Activated CD4-positive, alpha-beta T cell treated with anti-CD3 and anti-CD28 coated beads, Interleukin-10, Interleukin-2, amounts not matched to agents 100 ng/mL and 50 ng/mL, durations not matched to agents 16 hours and 8 hours (primary cell): ENCODE measurements around the gene LILRA1.
"Not testable (repeated sequence)": the region's sequence is repeated elsewhere in the genome, so short reads cannot be mapped to it uniquely, and the experiment has no call there.

Experiments
- DNase-seq: peaks from one replicate; pipeline ENCODE4 v3.0.0-alpha.2; 2020

The LILRA1 gene

DNA sequence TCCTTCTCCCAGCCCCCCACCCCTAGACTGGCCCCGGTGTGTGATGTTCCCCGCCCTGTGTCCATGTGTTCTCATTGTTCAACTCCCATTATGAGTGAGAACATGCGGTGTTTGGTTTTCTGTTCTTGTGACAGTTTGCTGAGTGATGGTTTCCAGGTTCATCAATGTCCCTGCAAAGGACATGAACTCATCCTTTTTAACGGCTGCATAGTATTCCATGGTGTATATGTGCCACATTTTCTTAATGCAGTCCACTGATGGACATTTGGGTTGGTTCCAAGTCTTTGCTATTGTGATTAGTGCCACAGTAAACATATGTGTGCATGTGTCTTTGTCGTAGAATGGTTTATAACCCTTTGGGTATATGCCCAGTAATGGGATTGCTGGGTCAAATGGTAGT is 15.2 kb upstream of the LILRA1 start:
- not testable (repeated sequence) for DNase-seq

- no peak for DNase-seq
These were observed 7.0 kb upstream of the LILRA1 start for GRCh38 chr19:54586397-54586796.

DNA sequence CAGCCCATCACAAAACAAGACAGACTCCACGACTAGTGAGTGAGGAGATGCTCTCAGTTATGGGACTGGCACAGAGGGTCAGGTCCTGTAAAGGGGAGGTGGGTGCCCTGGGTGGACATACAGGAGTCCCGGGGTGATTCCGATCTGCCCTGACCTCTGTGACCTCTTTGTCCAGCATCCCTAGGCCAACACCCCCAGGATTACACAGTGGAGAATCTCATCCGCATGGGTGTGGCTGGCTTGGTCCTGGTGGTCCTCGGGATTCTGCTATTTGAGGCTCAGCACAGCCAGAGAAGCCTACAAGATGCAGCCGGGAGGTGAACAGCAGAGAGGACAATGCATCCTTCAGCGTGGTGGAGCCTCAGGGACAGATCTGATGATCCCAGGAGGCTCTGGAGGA is 6.4 kb upstream of the LILRA1 start:
- no peak for DNase-seq

GRCh38 chr19:54593931-54594626 is 647 bp downstream of the LILRA1 start:
- DNase-seq = not testable (repeated sequence)

DNA sequence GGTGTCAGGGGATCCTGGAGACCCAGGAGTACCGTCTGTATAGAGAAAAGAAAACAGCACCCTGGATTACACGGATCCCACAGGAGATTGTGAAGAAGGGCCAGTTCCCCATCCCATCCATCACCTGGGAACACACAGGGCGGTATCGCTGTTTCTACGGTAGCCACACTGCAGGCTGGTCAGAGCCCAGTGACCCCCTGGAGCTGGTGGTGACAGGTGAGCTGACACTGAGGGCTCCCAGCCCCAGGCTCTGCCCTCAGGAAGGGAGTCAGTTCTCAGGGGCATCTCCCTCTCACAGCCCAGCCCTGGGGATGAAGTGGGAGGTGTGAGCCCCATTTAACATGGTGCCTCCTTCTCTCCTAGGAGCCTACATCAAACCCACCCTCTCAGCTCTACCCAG is 1.3 kb downstream of the LILRA1 start:
- DNase-seq = no peak

DNA sequence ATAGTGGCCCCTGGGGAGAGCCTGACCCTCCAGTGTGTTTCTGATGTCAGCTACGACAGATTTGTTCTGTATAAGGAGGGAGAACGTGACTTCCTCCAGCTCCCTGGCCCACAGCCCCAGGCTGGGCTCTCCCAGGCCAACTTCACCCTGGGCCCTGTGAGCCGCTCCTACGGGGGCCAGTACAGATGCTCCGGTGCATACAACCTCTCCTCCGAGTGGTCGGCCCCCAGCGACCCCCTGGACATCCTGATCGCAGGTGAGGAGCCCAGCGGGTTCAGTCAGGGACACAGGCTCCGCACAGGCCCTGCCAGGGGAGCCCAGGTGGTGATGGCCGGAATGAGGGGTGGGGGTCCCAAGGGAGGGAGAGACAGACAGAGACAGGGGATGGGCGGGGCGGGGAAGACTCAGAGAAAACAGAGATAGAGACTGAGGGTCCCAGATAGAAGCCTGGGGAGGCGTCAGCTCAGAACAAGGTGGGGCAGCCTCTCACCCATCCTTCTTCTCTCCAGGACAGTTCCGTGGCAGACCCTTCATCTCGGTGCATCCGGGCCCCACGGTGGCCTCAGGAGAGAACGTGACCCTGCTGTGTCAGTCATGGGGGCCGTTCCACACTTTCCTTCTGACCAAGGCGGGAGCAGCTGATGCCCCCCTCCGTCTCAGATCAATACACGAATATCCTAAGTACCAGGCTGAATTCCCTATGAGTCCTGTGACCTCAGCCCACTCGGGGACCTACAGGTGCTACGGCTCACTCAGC is 2.4 kb downstream of the LILRA1 start:
- not testable (repeated sequence) for DNase-seq

DNA sequence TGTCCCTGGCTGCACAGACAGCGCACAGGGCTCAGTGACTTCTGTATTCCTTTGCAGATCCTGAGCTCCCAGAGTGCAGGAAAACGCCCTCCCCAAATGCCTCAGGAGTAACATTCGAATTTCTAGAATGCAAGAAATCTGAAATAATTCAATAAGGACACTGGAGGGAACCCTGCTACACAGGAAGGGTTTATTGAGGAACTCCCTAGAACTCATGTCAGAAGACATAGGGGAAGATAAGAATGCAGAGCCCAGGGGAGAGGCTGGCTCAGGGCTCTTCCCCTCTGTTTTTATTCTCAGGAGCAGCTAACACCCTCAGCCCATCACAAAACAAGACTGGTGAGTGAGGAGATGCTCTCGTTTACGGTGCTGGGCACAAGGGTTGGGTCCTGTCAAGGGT is 6.8 kb downstream of the LILRA1 start:
- DNase-seq = no peak

GRCh38 chr19:54606230-54606629 is 12.8 kb downstream of the LILRA1 start:
- DNase-seq = no peak

- no peak for DNase-seq
These were observed 13.7 kb downstream of the LILRA1 start for GRCh38 chr19:54606891-54607784.

- DNase-seq = no peak
These were observed 14.3 kb downstream of the LILRA1 start for GRCh38 chr19:54607785-54608150.

DNA sequence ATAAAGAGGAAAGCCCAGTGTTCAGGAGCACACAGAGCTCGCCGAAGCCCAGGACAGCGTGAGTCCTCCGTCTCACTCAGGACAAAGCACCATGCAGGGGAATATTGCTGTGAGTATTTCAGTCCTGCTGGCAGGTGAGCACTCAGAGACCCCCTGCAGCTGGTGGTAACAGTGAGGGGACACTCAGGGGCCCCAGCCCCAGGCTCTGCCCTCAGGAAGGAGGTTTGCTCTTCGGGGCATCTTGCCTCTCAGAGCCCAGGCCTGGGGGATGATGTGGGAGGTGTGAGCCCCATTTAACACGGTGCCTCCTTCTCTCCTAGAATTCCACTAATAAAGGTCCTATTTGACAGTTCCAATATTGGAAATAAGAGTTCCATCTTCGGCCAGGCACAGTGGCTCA is 14.8 kb downstream of the LILRA1 start:
- DNase-seq = no peak

DNA sequence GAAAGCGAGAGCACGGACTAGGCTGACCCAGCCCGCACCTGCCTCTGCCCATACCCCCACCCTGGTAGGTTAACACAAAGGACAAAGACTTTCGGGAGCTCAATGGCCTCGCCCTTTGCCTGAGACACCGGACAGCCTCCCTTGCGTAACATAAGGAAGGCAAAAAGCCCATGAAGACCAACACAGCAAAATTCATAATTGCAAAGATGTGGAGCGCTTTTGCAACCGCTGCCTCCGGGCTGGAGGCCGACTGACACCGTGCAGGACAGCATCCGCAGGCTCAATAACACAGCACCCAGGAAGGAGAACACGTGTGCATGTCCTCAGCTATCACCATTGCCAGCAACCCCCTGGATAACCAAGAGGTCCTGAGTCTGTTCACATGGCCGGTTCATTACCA is 15.4 kb downstream of the LILRA1 start:
- DNase-seq = no peak

GRCh38 chr19:54609356-54609791 is 15.9 kb downstream of the LILRA1 start:
- DNase-seq = no peak

DNA sequence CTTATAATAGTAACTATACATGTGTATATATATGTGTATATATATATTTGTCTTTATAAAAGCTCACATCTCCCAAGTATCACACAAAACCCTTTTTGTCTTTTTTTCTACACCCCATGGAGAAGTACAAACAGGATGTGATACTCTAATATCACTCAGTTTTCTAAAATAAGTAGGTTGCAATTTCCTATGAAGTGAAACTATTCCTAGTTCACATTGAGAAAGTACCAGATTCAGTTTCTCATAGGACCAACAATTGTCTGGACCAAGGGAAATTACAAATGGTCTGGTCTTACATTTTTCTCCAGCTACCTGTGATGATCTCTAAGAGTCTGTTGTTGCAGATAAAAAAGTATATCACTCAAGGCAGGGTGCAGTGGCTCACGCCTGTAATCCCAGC is 19.0 kb downstream of the LILRA1 start:
- DNase-seq = no peak

DNA sequence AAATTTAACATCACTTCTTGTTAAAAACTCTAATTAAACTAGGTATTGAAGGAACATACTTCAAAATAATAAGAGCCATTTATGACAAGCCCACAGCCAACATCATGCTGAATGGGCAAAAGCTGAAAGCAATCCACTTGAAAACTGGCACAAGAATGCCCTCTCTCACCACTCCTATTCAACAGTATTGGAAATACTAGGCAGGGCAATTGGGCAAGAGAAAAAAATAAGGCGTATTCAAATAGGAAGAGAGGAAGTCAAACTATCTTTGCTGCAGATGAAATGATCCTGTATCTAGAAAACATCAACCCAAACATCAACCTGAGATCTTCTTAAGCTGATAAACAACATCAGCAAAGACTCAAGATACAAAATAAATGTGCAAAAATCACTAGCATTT is 21.3 kb downstream of the LILRA1 start:
- DNase-seq = no peak

DNA sequence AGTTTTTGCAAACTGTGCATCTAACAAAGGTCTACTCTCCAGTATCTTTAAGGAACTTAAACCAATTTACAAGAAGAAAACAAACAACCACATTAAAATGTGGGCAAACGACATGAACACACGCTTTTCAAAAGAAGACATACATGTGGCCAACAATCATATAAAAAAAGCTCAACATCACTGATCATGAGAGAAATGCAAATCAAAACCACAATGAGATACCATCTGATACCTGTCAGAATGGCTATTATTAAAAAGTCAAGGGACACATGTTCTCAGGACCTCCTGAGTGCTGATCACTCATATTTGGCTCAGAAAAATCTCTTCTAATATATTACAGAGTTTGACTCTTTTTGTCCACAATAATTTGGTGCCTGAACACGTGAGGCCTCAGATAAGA is 22.6 kb downstream of the LILRA1 start:
- DNase-seq = no peak

DNA sequence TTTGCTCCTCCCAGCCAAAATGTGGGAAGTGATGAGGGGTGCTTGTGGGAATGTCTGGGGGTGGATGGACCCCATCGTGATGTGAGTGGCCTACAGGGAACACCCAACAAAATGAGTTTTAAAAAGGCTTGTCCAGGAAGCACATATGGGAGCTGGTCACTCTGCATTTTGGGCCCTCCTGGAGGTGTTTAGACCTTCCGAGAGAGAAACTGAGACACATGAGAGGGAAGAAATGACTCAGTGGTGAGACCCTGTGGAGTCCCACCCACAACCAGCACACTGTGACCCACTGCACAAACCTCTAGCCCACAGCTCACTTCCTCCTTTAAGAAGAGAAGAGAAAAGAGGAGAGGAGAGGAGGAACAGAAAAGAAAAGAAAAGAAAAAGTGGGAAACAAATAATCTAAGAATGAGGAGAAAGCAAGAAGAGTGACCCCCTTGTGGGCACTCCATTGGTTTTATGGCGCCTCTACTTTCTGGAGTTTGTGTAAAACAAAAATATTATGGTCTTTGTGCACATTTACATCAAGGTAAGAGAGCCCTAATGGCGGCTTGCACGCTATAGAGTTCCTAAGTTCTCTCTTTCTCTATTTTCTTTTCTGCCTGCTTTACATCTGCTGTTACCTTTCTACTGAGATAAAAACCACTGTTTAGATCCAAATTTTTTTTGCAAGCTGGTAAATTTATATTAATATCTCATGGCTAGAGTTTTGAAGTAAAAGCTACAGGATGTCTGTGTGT is 23.6 kb downstream of the LILRA1 start:
- no peak for DNase-seq

DNA sequence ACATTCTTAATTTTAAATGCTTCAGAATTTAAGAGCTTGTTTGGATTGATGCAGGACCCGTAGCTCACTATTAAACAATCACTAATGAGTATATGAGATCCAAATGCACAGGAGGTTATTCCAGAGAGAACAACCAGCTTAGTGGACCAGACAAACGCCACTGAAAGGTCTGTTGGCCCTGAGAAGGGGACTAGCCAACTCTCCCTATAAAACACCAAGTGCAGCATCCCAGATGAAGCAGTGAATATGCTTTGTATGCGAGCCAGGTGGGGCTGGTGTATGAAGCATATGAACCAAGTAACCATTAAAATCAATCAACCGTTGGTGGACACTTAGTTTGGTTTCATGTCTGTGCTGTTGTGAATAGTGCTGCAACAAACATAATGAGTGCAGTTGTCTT is 27.0 kb downstream of the LILRA1 start:
- DNase-seq = no peak

- no peak for DNase-seq
These were observed 29.0 kb downstream of the LILRA1 start for GRCh38 chr19:54622431-54622830.

DNA sequence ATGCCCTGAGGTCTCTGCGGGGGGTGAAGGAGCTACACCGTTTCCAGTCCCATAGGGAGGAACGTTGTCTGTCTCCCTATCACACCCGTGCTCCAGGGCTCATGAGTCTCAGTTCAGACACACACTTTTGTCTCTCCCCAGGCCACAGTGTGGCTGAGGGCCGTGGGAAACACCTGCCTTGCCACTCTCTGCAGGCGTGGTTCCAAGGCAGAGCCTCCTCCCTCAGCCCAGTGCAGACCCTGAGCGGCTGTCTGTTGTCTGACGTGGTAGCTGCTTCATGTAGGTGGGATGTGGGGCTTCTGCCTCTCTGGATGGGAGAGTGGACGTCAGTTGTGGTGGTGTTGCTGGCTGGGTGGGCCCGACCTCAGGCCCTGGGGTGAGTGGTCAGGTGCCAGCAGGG is 30.8 kb downstream of the LILRA1 start:
- DNase-seq = not testable (repeated sequence)

DNA sequence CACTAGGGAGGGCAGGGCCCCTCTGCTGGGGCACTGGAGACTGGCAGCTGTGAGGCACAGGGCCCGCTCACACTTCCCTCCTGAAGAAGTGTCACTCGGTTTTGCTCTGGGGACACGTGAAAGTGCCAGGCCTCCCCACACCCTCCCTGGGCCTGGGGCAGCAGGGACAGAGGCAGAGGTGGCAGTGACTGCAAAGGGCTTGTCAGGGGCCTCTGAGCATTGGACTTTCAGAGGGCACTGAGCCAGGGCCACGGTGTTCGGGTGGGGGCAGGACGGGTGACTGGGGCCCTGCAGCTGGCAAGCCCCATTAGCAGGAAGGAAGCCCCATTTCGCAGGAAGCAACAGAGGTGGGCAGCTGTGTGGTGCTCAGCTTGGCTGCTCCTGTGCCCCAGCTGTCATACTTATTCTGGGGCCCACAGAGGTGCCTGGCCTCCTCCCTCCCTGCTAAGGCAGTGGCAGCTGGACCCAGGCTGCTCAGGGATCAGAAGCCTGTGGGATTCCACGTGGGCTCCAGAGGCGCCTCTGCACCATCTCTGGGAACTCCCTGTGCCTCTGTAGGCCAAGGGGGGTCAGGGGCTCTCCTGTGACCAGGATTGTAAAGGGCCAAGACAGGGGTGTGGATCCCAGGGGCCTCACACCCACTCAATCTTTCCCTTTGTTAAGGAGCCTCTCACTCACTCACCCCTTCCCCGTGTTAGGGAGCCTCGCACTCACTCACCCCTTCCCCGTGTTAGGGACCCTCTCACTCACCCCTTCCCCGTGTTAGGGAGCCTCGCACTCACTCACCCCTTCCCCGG is 31.7 kb downstream of the LILRA1 start:
- not testable (repeated sequence) for DNase-seq

- no peak for DNase-seq
These were observed 33.3 kb downstream of the LILRA1 start for GRCh38 chr19:54626757-54627156.
